GM23338 (cell line): Measurements from ENCODE around the gene RAD51B. TPM values are rescaled to one million over a fixed set of nuclear protein-coding genes. Genes with fewer than 3 reads are reported as not detected.

ENCODE experiments used
- ATAC-seq: fragments of 200-7000 bp; cut with Tn5 transposase; 3 replicates; pipeline ENCODE4 v1.9.1; 2020
- DNase-seq: peaks from one replicate; pipeline ENCODE4 v3.0.0-alpha.2; 2015; ENCODE audit warnings: low spot score
- H2AFZ ChIP-seq: fragments of 200-600 bp; sonication (generic); 2 replicates; pipeline ENCODE4 v1.8.0; 2016; ENCODE audit warnings: antibody characterized with exemption, mild to moderate bottlenecking, moderate library complexity
- H3F3A ChIP-seq: fragments of 200-600 bp; sonication (generic); replicated peaks from 2 replicates; pipeline ENCODE4 v1.8.0; 2017; ENCODE audit warnings: antibody characterized with exemption, mixed run types, low read depth
- H3K27ac ChIP-seq: fragments of 200-600 bp; sonication (generic); 2 replicates; pipeline ENCODE4 v1.6.1; 2016; ENCODE audit warnings: low read depth
- H3K27me3 ChIP-seq: fragments of 200-600 bp; sonication (generic); 2 replicates; pipeline ENCODE4 v1.8.0; 2016; ENCODE audit warnings: mild to moderate bottlenecking, mixed run types, moderate library complexity; ENCODE audit not compliant: insufficient read depth
- H3K36me3 ChIP-seq: fragments of 200-600 bp; sonication (generic); 2 replicates; pipeline ENCODE4 v1.8.0; 2016; ENCODE audit warnings: mild to moderate bottlenecking; ENCODE audit not compliant: insufficient read depth
- H3K4me1 ChIP-seq: fragments of 200-600 bp; sonication (generic); 2 replicates; pipeline ENCODE4 v1.8.0; 2016; ENCODE audit warnings: mild to moderate bottlenecking, moderate library complexity; ENCODE audit not compliant: insufficient read depth
- H3K4me2 ChIP-seq: fragments of 200-600 bp; sonication (generic); 2 replicates; pipeline ENCODE4 v1.7.1; 2017; ENCODE audit warnings: mixed run types
- H3K4me3 ChIP-seq: fragments of 200-600 bp; sonication (generic); 2 replicates; pipeline ENCODE4 v1.6.1; 2016; ENCODE audit warnings: mixed run types
- H3K79me2 ChIP-seq: fragments of 200-600 bp; sonication (generic); replicated peaks from 2 replicates; pipeline ENCODE4 v1.8.0; 2017; ENCODE audit warnings: mild to moderate bottlenecking; ENCODE audit not compliant: insufficient read depth
- H3K9me2 ChIP-seq: fragments of 200-600 bp; sonication (generic); 2 replicates; pipeline ENCODE4 v1.8.0; 2017; ENCODE audit not compliant: insufficient read depth
- H4K20me1 ChIP-seq: fragments of 200-600 bp; sonication (generic); replicated peaks from 2 replicates; pipeline ENCODE4 v1.8.0; 2017; ENCODE audit warnings: mild to moderate bottlenecking; ENCODE audit not compliant: insufficient read depth
- H3K27ac Mint-ChIP-seq: 2 replicates; pipeline ENCODE4 v1.8.0; 2020; ENCODE audit warnings: inconsistent platforms, mild to moderate bottlenecking, moderate library complexity, mixed read lengths
- H3K27me3 Mint-ChIP-seq: 3 replicates; pipeline ENCODE4 v1.8.0; 2022; ENCODE audit warnings: low read depth, mild to moderate bottlenecking, moderate library complexity, mixed read lengths, inconsistent platforms; ENCODE audit not compliant: insufficient read depth, poor library complexity
- H3K36me3 Mint-ChIP-seq: 3 replicates; pipeline ENCODE4 v1.8.0; 2021; ENCODE audit warnings: low read depth, mild to moderate bottlenecking, inconsistent platforms, moderate library complexity, mixed read lengths
- H3K4me1 Mint-ChIP-seq: 3 replicates; pipeline ENCODE4 v1.8.0; 2020; ENCODE audit warnings: mild to moderate bottlenecking, inconsistent platforms, mixed read lengths
- H3K4me3 Mint-ChIP-seq: 3 replicates; pipeline ENCODE4 v1.8.0; 2021; ENCODE audit warnings: moderate library complexity, mild to moderate bottlenecking, inconsistent platforms, mixed read lengths
- H3K9me3 Mint-ChIP-seq: 3 replicates; pipeline ENCODE4 v1.8.0; 2020; ENCODE audit warnings: moderate library complexity, mild to moderate bottlenecking, inconsistent platforms, mixed read lengths
- CTCF ChIP-seq, 2 experiments: fragments of 200-600 bp in 1 of 2; sonication (generic) in 1 of 2; conservative IDR thresholded peaks; 2 replicates each; pipeline versions ENCODE4 v1.5.1 to v1.6.1; 2016 to 2017; ENCODE audit warnings: antibody characterized with exemption in 2 of 2, low read depth in 2 of 2, mild to moderate bottlenecking in 2 of 2, moderate library complexity in 1 of 2
- JUNB ChIP-seq: IDR thresholded peaks from one replicate; pipeline ENCODE4 v1.6.1; 2016; ENCODE audit warnings: antibody characterized with exemption; ENCODE audit not compliant: unreplicated experiment
- NANOG ChIP-seq: IDR thresholded peaks from 2 replicates; pipeline ENCODE4 v1.6.1; 2016; ENCODE audit warnings: antibody characterized with exemption, borderline replicate concordance
- POLR2AphosphoS5 ChIP-seq: IDR thresholded peaks from 2 replicates; pipeline ENCODE4 v1.6.1; 2016; ENCODE audit warnings: antibody characterized with exemption, low read depth
- REST ChIP-seq: IDR thresholded peaks from one replicate; pipeline ENCODE4 v1.6.1; 2018; ENCODE audit warnings: antibody characterized with exemption; ENCODE audit not compliant: unreplicated experiment
- STAT1 ChIP-seq: IDR thresholded peaks from one replicate; pipeline ENCODE4 v1.6.1; 2016; ENCODE audit warnings: antibody characterized with exemption; ENCODE audit not compliant: unreplicated experiment
- ZNF114 ChIP-seq: fragments of 250-450 bp; sonication (Bioruptor Pico); IDR thresholded peaks from 2 replicates; pipeline ENCODE4 v1.5.0; 2020; ENCODE audit warnings: mild to moderate bottlenecking, moderate library complexity
- ZNF331 ChIP-seq: fragments of 250-450 bp; sonication (Bioruptor Pico); IDR thresholded peaks from 2 replicates; pipeline ENCODE4 v1.5.0; 2020; ENCODE audit warnings: low read depth, mild to moderate bottlenecking, moderate library complexity
- polyA plus RNA-seq: library from polyadenylated mRNA; unstranded; fragments of >200 nt; fragmentation: Nextera tagmentation; extraction: Ambion mirVana; gene quantifications from 2 replicates; pipeline ENCODE4 v1.2.1, GENCODE V29; 2016
- total RNA-seq: library from RNA; depleted of rRNA; stranded (reverse); fragments of >200 nt; shearing (Covaris generic); gene quantifications from 2 replicates; pipeline ENCODE4 v1.2.3, GENCODE V29; 2014

Gene RAD51B
- total and polyA plus RNA-seq, 2 experiments from 2014 or later, result 15.7 to 29.1 TPM

GRCh38 chr14:68598621-68599447 is 779.3 kb downstream of the RAD51B start:
- Histone ChIP-seq H3F3A (no peaks in the 10 kb centered on the region), H3K79me2 (no peaks in the 10 kb centered on the region), H3K27ac (no peak overlapping the region), H3K4me2 (no peak overlapping the region), H3K4me1 (peaks cover 10% of the 10 kb centered on the region), H3K4me3 (no peak overlapping the region), H3K36me3 (no peaks in the 10 kb centered on the region), H3K9me2 (peaks cover 11% of the 10 kb centered on the region), H2AFZ (no peak overlapping the region), H3K27me3 (no peaks in the 10 kb centered on the region), H4K20me1 (no peaks in the 10 kb centered on the region)
- Mint-ChIP-seq H3K27ac (no peak overlapping the region; the same call in 1 of the 2 replicates), H3K27me3 (peaks cover 5% of the 10 kb centered on the region), H3K4me1 (peaks cover 21% of the 10 kb centered on the region), H3K4me3 (no peak overlapping the region), H3K9me3 (no peaks in the 10 kb centered on the region), H3K36me3 (no peaks in the 10 kb centered on the region)
- ATAC-seq, result no peak
- TF ChIP-seq ZNF331 (CRISPR knock-in tag) (no peak), ZNF114 (CRISPR knock-in tag) (no peak), CTCF (conservative IDR thresholded peaks at IDR 0.05; ENCODE audit: low read depth in 2 of 2) (no peak), STAT1 (no peak), REST (no peak)
- no peak for DNase-seq

DNA sequence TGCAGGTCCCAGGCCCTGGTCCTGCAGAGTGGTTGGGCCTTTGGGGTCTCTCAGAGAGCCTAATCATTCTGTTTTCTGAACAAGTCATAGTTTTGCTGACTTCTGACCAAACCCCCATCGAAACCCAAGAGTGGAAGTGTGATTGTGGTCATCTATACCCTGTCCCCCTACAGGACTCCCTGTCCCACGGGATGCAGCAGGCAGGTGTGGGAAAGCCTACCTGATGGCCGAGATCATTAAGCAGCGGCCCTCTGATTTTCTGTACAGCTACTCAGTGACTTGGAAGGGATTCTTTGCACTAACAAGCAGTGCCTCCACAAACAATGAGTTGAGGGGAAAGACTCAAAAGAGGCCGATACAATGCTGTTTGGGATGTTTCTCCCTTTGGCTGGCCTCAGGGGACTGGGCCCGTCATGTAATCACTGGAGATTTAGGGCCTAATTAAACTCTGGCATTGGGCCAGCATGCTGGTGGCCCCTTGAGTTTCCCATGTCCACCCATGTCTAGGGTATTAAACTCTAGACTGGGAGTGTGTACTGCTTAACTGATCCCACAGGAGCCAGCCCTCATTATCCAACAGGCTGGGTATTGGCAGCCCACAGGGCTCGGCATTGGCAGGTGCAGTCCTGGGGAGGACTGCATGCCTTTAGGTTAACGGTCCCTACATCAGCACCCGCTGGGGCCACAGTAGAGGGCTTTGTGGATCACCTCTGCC is 780.5 kb downstream of the RAD51B start:
- Mint-ChIP-seq H3K9me3 (peaks cover 4% of the 10 kb centered on the region; the same call in 2 of the 3 replicates), H3K27ac (no peak overlapping the region), H3K36me3 (no peaks in the 10 kb centered on the region), H3K27me3 (no peaks in the 10 kb centered on the region), H3K4me1 (peaks cover 11% of the 10 kb centered on the region), H3K4me3 (no peak overlapping the region)
- H3K79me2 ChIP-seq, result no peaks in the 10 kb centered on the region
- ATAC-seq (no peak), DNase-seq (no peak)
- no peaks in the 10 kb centered on the region for H3F3A ChIP-seq
- no peaks in the 10 kb centered on the region for H3K36me3 ChIP-seq
- H3K4me1 ChIP-seq, result no peaks in the 10 kb centered on the region; the same call in 1 of the 2 replicates
- no peaks in the 10 kb centered on the region for H4K20me1 ChIP-seq
- TF ChIP-seq JUNB (no peak), ZNF331 (CRISPR knock-in tag) (no peak), NANOG (no peak), POLR2AphosphoS5 (no peak)
- H3K27me3 ChIP-seq, result no peaks in the 10 kb centered on the region
- H3K4me2 ChIP-seq, result no peak overlapping the region
- no peak overlapping the region for H2AFZ ChIP-seq
- no peak overlapping the region for H3K4me3 ChIP-seq
- H3K27ac ChIP-seq, result no peak overlapping the region
- peaks cover 11% of the 10 kb centered on the region for H3K9me2 ChIP-seq
